ENCODE data around the gene TTC34. TPM values are rescaled to one million over a fixed set of nuclear protein-coding genes. Genes with fewer than 3 reads are reported as not detected.

TTC34 gene
- total RNA-seq, 4 donors from 2014 or later = 0.17 to 0.75 (median 0.27) TPM

- TF ChIP-seq CTCF (IDR thresholded peaks at IDR 0.05; ENCODE audit: low read depth) = no peak
Observed at GRCh38 chr1:2632051-2632430, 169.5 kb downstream of the TTC34 start.

GRCh38 chr1:2631136-2632050, 170.1 kb downstream of the TTC34 start:
- no peak for TF ChIP-seq CTCF (IDR thresholded peaks at IDR 0.05; ENCODE audit: low read depth)

DNA sequence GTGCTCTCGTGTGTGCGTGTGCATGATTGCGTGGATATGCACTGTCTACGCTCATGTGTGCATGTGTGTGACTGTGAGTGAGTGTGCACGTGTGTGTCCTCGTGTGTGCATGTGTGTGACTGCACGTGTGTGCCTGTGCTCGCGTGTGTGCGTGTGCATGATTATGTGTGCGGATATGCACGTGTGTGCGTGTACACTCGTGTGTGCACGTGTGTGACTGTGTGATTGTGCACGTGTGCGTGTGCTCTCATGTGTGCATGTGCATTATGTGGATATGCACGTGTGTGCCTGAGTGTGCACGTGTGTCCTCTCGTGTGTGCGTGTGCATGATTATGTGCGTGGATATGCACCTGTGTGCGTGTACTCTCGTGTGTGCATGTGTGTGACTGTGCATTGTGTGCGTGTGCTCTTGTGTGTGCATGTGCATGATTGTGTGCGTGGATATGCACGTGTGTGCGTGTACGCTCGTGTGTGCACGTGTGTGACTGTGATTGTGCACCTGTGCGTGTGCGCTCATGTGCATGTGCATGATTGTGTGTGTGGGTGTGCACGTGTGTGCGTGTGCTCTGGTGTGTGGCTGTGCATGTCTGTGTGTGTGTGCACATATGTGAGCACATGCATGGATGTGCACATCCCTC, 170.9 kb downstream of the TTC34 start:
- no peak for TF ChIP-seq CTCF (IDR thresholded peaks at IDR 0.05; ENCODE audit: low read depth)

GRCh38 chr1:2629627-2630497, 171.6 kb downstream of the TTC34 start:
- no peak for TF ChIP-seq CTCF (IDR thresholded peaks at IDR 0.05; ENCODE audit: low read depth)

DNA sequence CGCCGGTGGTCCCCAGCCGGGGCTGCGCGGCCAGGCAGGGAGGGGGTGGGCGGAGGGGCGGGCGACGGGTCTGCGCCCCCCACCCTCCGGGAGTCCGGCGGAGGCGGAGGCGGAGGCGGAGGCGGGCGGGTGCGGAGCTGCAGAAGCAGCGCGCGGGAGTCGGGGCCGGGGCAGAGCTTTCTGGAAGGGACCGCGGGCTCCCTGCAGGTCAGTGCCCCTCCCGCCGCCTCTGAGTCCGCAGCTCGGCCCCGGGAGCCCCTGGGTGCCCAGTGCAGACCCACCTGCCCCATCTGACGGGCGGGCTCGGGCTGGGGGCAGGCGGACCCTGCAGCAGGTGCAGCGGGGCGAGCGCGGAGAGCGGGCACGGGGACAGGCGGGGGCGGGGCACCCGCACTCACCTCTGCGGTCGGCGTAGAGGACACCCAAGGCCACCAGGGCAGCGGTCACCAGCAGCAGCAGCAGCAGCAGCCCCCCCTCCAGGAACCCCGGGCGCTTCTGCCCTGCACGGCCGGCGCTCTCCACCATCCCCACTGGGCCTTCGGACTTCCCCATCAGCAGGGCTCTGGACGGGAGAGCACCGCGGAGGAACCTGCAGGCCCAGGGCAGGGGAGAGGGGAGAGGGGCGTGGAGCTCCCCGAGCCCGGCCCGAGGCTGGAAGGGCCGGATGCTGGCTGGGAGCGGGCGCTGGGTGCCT, 172.4 kb downstream of the TTC34 start:
- TF ChIP-seq CTCF (IDR thresholded peaks at IDR 0.05; ENCODE audit: low read depth) = no peak

DNA sequence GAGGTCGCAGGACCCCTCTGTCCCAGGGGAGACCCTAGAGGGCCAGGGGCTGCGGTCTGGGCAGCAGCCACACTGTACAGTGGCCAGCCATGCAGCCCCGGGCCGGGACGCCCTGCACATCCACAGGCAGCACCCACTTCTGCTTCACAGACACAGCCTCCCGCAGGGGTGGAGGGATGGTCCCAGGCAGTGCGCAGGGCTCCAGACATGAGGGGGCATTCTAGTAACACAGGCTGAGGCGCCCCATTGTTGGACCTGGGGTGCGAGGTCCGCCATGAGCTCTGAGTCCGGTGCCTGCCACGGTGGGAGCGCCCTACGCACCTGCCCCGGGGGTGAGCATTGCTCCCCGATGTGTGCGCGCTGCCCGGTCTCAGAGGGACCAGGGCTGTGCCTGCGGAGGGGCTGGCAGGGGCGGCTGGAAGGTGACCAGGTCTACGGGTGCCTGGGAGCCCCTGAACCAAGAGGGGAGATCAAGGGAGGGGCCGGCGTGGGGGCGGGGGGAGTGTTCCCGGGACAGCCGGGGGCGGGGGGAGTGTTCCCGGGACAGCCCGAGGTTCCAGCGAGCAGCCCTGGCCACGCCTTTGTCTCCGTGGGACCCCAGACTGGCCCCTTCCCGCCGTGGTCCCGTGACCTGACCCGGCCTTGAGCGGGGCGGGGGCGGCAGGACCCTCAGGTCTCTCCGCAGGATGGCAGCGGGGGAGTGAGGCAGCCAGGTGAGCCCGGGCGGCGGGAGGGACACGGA, 173.1 kb downstream of the TTC34 start:
- TF ChIP-seq CTCF (IDR thresholded peaks at IDR 0.05; ENCODE audit: low read depth) = no peak

All from subcutaneous adipose tissue (tissue), 4 donors.